Kidney tubule cell (primary cell): ENCODE results near the gene P2RX4.
"Not testable (repeated sequence)": the region's sequence is repeated elsewhere in the genome, so short reads cannot be mapped to it uniquely, and the experiment has no call there.

Experiments
- DNase-seq: peaks from one replicate; pipeline ENCODE4 v3.0.0-alpha.2; 2018; ENCODE audit warnings: low spot score

P2RX4 gene, protein sequence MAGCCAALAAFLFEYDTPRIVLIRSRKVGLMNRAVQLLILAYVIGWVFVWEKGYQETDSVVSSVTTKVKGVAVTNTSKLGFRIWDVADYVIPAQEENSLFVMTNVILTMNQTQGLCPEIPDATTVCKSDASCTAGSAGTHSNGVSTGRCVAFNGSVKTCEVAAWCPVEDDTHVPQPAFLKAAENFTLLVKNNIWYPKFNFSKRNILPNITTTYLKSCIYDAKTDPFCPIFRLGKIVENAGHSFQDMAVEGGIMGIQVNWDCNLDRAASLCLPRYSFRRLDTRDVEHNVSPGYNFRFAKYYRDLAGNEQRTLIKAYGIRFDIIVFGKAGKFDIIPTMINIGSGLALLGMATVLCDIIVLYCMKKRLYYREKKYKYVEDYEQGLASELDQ

DNA sequence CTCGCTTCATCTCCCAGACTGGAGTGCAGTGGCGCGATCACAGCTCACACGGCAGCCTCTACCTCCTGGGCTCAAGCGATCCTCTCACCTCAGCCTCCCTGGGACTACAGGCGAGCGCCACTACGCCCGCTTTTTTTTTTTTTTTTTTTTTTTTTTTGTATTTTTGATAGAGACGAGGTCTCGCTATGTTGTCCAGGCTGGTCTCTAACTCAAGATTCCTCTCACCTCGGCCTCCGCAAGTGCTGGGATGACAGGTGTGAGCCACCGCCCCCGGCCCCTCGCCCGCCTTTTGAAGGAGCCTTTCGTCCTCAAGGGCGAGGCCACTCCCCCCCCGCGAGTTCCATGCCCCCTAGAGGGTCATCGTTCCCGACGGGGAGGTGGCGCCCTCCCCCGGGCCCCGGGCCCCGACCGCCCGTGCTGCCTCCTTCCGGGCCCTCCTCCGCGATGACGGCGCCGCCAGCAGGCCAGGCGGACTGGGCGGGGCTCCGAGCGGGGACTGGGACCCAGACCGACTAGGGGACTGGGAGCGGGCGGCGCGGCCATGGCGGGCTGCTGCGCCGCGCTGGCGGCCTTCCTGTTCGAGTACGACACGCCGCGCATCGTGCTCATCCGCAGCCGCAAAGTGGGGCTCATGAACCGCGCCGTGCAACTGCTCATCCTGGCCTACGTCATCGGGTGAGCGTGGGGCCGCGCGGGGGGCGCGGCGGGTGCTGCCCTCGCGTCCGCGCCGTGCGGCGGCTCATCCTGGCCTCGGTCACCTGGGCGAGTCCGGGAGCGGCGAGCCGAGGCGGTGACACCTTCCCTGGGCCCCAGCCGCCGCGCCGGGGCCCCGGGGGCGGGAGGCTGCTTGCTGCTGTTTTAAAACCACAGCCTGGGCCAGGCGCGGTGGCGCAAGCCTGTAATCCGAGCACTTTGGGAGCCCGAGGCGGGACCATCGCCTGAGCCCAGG lies at the start of gene P2RX4:
TSS of gene P2RX4 (plus strand) at position 506 of the 949 bp plus-strand sequence. CDS start at position 542, 36 bp downstream.
- peak; percentile 84 for DNase-seq

DNA sequence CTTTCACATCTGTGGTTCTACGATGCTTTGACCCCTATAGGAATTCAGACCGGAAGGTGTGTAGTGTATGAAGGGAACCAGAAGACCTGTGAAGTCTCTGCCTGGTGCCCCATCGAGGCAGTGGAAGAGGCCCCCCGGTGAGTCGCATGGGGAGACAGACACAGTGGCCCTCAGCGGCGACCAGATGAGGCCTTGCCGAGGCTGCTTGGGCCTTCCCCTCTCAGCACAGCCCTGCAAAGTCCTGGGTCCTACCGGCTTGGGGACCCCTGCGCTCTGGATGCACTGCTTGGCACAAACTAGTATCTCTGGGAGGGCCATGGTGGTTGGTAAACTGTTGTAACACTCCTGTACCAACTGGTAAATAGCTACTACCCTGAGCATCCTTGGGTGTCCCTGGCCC lies 47.5 kb upstream of the P2RX4 start:
- DNase-seq = no peak

DNA sequence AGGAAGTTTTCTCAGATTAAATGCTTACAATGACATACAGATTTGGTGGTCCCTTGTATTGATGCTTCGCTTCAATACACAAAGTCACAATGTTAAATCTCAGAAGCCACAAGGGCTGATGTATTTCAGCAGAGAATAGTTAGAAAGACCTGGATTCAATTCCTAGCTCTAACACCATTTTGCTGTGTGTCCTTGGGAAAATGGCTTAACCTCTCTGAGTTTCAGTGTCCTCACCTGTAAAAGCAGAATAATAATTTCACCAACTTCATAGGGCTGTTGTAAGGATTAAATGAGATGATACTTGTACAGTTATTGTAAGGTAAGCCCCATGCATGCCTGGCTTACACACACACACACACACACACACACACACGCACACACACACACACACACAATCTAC lies 46.9 kb upstream of the P2RX4 start:
- no peak for DNase-seq

DNA sequence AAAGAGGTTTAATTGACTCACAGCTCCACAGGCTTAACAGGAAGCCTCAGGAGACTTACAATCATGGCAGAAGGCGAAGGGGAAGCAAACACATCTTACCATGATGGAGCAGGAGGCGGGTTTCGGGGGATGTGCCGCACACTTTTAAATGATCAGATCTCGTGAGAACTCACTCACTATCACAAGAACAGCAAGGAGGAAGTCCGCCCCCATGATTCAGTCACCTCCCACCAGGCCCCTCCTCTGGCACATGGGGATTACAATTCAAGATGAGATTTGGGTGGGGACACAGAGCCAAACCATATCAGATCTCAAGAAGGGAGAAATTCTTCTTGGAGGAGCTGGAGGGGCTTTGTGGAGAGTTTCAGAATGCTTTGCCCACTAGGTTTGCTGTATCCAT lies 45.1 kb upstream of the P2RX4 start:
- DNase-seq = not testable (repeated sequence)

DNA sequence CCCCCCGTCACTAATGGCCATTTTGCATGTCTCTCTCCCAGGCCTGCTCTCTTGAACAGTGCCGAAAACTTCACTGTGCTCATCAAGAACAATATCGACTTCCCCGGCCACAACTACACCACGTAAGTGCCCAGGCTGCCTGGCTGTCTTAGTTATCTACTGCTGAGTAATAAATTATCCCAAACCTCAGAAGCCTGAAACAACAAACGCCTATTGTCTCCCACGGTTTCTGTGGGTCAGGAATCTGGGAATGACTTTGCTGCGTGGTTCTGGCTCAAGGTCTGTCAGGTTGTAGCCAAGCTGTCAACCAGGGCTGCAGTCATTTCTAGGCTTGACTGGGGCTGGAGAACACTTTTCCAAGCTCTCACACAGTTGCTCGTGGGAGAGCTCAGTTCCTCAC lies 44.6 kb upstream of the P2RX4 start:
- peak; percentile 27 for DNase-seq

DNA sequence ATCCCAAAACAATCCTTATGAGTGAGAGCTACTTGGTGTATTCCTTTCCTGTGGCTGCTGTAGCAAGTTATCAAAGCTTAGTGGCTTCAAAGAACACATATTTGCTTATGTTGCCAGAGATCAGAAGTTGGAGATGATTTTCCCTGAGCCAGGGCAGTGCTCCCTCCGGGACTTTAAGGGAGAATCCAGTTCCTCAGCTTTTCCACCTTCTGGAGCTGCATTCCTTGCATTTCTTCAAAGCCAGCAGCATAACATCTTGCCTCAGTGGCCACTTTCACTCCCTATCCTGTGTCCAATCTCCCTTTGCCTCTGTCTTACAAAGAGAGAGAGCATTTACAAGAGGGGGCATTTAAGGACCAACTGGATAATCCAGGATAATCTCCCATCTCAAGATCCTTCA lies 43.6 kb upstream of the P2RX4 start:
- no peak for DNase-seq

DNA sequence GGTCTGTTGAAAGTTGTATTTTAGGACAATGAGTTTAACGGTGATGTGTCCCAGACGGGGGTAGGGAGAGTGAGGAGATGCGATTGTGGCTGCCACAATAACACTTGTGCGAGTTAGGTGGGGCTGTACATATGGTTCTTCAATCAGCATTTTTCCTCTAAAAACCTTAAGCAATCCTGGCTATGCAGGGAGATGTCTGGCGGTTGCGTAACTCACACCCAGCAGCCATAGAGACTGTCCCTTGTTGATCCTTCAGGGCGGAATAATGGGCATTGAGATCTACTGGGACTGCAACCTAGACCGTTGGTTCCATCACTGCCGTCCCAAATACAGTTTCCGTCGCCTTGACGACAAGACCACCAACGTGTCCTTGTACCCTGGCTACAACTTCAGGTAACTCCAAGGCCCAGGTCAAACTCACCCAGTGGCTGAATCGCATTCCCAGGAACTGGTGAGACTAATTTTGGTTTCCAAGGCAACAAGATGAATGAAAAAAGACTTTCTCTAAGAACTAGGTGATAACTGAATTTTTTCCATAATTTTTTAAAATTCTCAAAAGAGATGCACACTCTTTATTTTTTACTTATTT lies 42.6 kb upstream of the P2RX4 start:
- no peak for DNase-seq

DNA sequence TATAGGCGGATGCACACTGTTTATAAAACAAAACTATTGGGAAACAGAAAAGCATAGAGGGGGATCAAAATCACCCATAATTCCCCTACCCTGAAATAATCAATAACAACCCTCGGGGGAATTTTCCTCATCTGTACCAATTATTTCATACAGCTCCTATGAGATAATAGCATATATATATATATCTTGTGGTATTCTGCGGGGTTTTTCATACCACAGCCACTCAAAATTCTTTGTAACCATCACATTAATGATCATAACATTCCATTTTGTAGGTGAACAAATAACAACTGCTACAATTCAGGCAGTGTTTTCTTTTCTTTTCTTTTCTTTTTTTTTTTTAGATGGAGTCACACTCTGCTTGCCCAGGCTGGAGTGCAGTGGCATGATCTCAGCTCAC lies 42.0 kb upstream of the P2RX4 start:
- DNase-seq = no peak

DNA sequence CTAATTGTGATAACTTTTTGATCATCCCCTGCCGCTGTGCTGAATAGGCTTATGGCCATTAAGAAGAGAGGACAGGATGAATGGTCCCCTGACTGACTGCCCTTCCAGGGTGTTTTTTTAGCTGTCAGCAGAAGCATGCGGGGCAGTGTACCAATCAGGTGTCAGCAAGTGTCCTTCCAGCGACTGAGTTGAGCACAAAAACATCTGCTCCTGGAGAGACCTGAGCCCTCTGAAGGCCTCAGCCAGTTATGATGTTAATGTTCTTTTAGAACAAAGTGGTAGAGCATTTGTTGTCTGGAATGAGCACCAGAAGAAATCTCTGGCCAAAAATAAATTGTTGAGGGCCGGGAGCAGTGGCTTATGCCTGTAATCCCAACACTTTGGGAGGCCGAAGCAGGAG lies 39.8 kb upstream of the P2RX4 start:
- no peak for DNase-seq

DNA sequence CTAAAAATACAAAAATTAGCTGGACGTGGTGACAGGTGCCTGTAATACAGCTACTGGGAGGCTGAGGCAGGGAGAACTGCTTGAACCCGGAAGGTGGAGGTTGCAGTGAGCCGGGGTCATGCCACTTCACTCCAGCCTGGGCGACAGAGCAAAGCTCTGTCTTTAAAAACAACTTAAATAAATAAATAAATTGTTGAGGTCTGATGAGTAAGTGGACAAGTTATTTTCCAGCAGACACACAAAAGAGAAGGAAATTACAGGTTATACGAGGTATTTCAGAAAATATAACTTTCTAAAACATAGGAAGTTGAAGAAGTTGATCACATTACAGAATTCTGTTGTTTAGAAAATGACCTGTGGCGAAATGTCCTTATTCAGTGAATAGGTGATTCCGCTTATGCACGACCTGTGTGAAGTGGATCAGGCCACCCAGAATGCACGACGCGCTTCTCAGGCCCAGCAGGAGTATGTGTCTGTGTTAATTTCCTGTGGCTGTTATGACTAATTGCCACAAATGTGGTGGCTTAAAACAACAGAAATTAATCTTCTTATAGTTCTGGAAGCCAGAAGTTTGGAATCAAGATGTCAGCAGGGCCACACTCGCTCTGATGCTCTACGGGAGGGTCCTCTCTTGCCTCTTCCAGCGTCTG lies 39.2 kb upstream of the P2RX4 start:
- DNase-seq = peak; percentile 58

DNA sequence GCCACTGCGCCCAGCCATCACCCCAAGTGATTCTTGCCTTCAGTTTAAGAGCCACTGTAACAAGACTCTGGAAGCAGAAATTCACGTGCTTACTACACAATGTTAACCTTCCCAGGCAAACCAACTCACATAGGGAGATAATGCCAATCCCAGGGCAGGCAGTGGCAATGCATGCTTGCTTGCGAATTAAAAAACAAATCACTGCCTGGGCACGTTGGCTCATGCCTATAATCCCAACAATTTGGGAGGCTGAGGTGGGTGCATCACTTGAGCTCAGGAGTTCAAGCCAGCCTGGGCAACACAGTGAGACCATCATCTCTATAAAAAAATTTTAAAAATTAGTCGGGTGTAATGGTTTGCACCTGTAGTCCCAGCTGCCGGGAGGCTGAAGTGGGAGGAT lies 37.8 kb upstream of the P2RX4 start:
- DNase-seq = no peak

DNA sequence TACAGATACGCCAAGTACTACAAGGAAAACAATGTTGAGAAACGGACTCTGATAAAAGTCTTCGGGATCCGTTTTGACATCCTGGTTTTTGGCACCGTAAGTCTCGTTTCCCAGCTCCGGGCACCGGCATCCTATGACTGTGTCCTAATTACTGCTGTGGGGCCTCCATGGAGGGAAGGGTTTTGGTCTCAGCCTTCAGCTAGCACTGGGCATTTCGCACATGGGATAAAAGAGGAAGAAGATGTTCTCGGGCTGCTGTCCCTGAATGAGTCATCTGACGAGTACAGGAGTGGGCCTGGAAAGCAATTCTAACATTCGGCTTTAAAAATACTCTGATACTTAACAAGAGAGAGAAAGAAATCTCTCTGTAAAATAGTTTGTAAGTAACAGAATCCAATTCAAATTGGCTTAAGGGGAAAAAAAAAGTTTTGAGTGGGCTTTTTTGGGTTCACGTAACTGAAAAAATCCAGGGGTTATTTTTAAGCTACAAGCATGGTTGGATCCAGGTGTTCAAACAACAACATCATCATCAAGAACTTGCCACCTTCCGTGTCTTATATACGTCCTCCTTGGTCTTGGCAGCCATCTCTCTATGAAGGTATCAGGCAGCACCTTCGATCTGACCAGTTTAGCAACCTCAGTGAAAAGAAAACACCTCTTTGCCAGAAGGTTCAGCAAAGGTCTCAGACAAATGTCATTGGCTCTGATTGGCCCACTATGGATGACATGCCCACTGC lies 34.4 kb upstream of the P2RX4 start:
- DNase-seq = no peak

DNA sequence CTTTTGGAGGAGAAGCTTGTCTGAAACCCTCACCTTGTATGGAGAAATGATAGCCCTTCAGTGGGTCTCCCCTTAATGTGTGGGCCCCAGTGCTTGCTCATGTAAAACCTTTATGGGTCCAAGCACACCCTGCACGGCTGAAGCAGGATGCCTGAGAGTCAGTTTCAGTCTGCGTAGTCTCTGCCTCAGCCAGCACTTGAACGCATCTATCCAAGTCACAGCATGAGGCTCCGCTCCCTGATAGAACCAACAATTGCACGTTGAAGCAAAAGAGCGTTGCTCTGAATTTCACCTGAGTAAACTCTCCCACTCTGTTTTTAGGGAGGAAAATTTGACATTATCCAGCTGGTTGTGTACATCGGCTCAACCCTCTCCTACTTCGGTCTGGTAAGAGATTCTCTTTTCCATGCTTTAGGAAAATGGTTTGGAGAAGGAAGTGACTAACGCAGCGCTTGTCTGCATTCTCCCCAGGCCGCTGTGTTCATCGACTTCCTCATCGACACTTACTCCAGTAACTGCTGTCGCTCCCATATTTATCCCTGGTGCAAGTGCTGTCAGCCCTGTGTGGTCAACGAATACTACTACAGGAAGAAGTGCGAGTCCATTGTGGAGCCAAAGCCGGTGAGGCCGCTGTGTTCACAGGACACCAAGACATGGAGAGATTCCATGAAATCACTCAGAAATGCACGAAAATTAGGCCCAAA lies 33.0 kb upstream of the P2RX4 start:
- no peak for DNase-seq

DNA sequence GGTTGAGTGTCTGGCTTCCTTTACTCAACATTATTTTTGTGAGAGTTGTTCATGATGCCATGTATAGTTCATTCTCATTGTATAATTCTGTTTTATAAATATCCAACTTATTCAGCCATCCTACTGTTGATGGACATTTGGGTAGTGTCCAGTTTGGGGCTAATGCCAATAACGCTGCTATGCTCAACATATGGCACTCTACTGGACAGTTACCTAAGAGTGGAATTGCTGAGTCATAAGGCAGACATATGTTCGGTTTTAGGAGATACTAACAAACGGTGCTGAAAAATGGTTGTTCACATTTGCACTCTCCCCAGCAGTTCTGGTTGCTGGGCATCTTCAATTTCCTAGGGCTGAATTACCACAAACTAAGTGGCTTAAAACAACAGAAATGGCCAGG lies 28.7 kb upstream of the P2RX4 start:
- DNase-seq = no peak

DNA sequence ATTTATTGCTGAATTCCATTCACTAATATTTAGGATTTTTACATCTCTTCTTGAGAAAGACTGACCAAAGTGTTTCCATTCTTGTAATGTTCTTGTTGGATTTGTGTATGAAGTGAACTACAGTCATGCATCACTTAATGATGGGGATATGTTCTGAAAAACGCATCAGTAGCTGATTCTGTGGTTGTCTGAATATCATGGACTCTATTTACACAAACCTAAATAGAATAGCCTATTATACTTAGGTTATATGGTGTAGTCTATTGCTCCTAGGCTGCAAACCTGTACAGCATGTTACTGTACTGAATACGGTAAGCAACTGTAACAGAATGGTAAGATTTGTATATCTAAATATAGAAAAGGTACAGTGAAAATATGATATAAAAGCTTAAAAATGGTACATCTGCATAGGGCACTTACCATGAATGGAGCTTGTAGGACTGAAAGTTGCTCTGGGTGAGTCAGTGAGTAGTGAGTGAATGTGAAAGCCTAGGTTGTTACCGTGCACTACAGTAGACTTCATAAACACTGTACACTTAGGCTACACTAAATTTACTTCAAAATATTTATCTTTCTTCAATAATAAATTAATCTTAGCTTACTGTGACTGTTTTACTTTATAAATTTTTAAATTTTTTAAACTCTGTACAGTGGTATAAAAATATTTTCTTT lies 27.6 kb upstream of the P2RX4 start:
- DNase-seq = no peak

DNA sequence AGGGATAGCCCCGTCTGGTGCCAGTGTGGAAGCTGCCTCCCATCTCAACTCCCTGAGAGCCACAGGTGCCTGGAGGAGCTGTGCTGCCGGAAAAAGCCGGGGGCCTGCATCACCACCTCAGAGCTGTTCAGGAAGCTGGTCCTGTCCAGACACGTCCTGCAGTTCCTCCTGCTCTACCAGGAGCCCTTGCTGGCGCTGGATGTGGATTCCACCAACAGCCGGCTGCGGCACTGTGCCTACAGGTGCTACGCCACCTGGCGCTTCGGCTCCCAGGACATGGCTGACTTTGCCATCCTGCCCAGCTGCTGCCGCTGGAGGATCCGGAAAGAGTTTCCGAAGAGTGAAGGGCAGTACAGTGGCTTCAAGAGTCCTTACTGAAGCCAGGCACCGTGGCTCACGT lies 25.5 kb upstream of the P2RX4 start:
- DNase-seq = no peak

DNA sequence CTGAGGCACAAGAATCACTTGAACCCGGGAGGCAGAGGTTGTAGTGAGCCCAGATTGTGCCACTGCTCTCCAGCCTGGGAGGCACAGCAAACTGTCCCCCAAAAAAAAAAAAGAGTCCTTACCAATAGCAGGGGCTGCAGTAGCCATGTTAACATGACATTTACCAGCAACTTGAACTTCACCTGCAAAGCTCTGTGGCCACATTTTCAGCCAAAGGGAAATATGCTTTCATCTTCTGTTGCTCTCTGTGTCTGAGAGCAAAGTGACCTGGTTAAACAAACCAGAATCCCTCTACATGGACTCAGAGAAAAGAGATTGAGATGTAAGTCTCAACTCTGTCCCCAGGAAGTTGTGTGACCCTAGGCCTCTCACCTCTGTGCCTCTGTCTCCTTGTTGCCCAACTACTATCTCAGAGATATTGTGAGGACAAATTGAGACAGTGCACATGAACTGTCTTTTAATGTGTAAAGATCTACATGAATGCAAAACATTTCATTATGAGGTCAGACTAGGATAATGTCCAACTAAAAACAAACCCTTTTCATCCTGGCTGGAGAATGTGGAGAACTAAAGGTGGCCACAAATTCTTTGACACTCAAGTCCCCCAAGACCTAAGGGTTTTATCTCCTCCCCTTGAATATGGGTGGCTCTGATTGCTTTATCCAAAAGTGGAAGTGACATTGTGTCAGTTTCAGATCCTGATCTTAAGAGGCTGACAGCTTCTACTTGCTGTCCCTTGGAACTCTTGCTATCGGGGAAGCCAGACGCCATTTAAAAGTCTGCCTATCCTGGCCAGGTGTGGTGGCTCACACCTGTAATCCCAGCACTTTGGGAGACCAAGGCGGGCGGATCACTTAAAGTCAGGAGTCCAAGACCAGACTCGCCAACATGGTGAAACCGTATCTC lies 24.7 kb upstream of the P2RX4 start:
- no peak for DNase-seq

DNA sequence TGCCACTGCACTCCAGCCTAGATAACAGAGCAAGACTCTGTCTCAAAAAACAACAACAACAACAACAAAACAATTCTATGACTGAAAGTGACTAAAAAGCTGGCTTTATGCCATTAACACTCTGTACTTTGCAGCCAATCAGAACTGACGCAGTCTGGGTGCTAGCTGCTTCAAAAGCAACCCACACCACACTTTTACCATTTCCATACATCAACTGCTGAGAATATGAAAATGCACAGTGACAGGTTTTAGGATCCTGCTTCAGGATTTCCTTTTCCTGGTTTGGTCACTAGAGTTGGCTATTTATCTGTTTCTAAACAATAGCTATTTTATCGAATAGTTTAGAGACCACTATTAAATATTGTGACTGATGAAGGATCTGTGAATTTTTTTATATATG lies 23.1 kb upstream of the P2RX4 start:
- no peak for DNase-seq

DNA sequence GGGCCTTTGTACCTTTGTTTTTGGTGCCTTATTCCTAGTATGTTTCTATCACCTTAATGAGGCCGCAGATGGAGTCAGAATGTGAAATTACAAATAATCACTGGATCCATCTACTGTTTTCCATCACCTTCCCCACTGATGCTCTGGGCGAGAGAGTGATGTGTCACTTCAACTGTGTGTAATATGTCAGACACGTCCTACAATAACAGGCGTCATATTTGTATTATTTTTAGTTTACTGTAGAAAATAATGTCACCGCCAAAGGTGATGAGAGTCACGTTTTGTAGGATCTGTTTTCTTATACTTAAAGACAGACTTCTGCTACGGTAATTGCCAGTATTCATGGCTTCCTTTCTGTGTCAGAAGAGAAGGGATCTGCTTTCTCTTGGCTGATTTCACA lies 22.4 kb upstream of the P2RX4 start:
- no peak for DNase-seq
